Astrocyte (in vitro differentiated cells and primary cell): ENCODE results near the gene RBSN. TPM values are rescaled to one million over a fixed set of nuclear protein-coding genes. Genes with fewer than 3 reads are reported as not detected.

Experiments
- DNase-seq: peaks from one replicate; pipeline ENCODE4 v3.0.0-alpha.2; 2010; ENCODE audit warnings: low read depth
- FAIRE-seq: peaks from 2 replicates; lab custom pipeline; 2011; peaks lifted over from hg19 to GRCh38; lab: Jason Lieb, UNC
- H2AFZ ChIP-seq: 2 replicates; pipeline ENCODE4 v1.6.0; 2012; ENCODE audit warnings: low read depth, low read length, inconsistent platforms
- H3K27ac ChIP-seq: 2 replicates; pipeline ENCODE4 v1.5.1; 2011; ENCODE audit warnings: low read depth, low read length, inconsistent platforms
- H3K27me3 ChIP-seq: 2 replicates; pipeline ENCODE4 v1.6.0; 2011; ENCODE audit warnings: low read length, inconsistent platforms; ENCODE audit not compliant: insufficient read depth
- H3K36me3 ChIP-seq: 2 replicates; pipeline ENCODE4 v1.5.1; 2011; ENCODE audit warnings: low read length, inconsistent platforms; ENCODE audit not compliant: insufficient read depth
- H3K4me1 ChIP-seq: 2 replicates; pipeline ENCODE4 v1.5.1; 2011; ENCODE audit warnings: low read length, inconsistent platforms; ENCODE audit not compliant: insufficient read depth
- H3K4me2 ChIP-seq: 2 replicates; pipeline ENCODE4 v1.6.0; 2012; ENCODE audit warnings: low read length, inconsistent platforms
- H3K4me3 ChIP-seq: 2 replicates; pipeline ENCODE4 v1.5.1; 2011; ENCODE audit warnings: low read depth, mild to moderate bottlenecking, low read length, inconsistent platforms; ENCODE audit not compliant: insufficient read depth
- H3K79me2 ChIP-seq: 2 replicates; pipeline ENCODE4 v1.6.0; 2012; ENCODE audit warnings: mild to moderate bottlenecking, low read length, inconsistent platforms; ENCODE audit not compliant: insufficient read depth
- H3K9ac ChIP-seq: 2 replicates; pipeline ENCODE4 v1.6.0; 2012; ENCODE audit warnings: mild to moderate bottlenecking, low read length, inconsistent platforms
- H3K9me3 ChIP-seq: 2 replicates; pipeline ENCODE4 v1.5.1; 2012; ENCODE audit warnings: low read depth, mild to moderate bottlenecking, low read length, inconsistent platforms; ENCODE audit not compliant: insufficient read depth
- H4K20me1 ChIP-seq: 2 replicates; pipeline ENCODE4 v1.6.0; 2012; ENCODE audit warnings: low read length, inconsistent platforms; ENCODE audit not compliant: insufficient read depth
- H3K27ac Mint-ChIP-seq: one replicate; pipeline ENCODE4 v1.8.0; 2021; ENCODE audit warnings: mild to moderate bottlenecking, mixed read lengths; ENCODE audit not compliant: unreplicated experiment
- H3K27me3 Mint-ChIP-seq: one replicate; pipeline ENCODE4 v1.8.0; 2021; ENCODE audit warnings: low read depth, mixed read lengths; ENCODE audit not compliant: unreplicated experiment
- H3K36me3 Mint-ChIP-seq: one replicate; pipeline ENCODE4 v1.8.0; 2021; ENCODE audit warnings: low read depth, mixed read lengths; ENCODE audit not compliant: unreplicated experiment
- H3K4me1 Mint-ChIP-seq: one replicate; pipeline ENCODE4 v1.8.0; 2021; ENCODE audit warnings: low read depth, mixed read lengths; ENCODE audit not compliant: unreplicated experiment
- H3K4me3 Mint-ChIP-seq: one replicate; pipeline ENCODE4 v1.8.0; 2021; ENCODE audit warnings: mild to moderate bottlenecking, moderate library complexity, mixed read lengths; ENCODE audit not compliant: unreplicated experiment
- H3K9me3 Mint-ChIP-seq: one replicate; pipeline ENCODE4 v1.8.0; 2021; ENCODE audit warnings: mild to moderate bottlenecking, mixed read lengths; ENCODE audit not compliant: unreplicated experiment
- CTCF ChIP-seq: IDR thresholded peaks from 2 replicates; pipeline ENCODE4 v1.5.1; 2011; ENCODE audit warnings: low read depth, mild to moderate bottlenecking, inconsistent platforms, low read length, moderate library complexity; ENCODE audit not compliant: insufficient read depth
- EZH2 ChIP-seq: IDR thresholded peaks from 2 replicates; pipeline ENCODE4 v1.6.1; 2012; ENCODE audit warnings: mild to moderate bottlenecking, low read length, inconsistent platforms; ENCODE audit not compliant: insufficient read depth
- total RNA-seq: library from RNA; stranded (reverse); gene quantifications from 2 replicates; pipeline ENCODE4 v1.2.1, GENCODE V29; 2021

RBSN gene
- total RNA-seq, 1 donor from 2014 or later, result 20.3 TPM

DNA sequence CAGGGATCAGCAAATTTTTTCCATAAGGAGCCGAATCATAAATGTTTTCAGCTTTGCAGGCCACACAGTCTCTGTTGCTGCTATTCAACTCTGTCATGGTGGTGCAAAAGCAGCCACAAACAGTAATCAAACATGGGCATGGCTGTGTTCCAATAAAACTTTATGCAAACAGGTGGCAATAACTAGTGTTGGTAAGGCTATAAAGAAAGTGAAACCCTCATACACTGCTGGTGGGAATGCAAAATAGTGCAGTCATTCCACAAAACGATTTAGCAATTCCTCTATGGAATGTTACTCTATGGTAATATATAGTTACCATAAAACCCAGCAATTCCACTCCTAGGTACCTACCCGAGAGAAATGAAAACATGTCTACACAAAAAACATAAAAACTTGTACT, 19.9 kb downstream of the RBSN start:
- H3K4me3 ChIP-seq, result no peak overlapping the region
- no peaks in the 10 kb centered on the region for H3K4me1 ChIP-seq
- TF ChIP-seq CTCF (no peak), EZH2 (no peak)
- H3K4me3 Mint-ChIP-seq, result no peak overlapping the region
- H3K36me3 ChIP-seq, result peaks cover 59% of the 10 kb centered on the region
- peaks cover 3% of the 10 kb centered on the region for H3K9me3 Mint-ChIP-seq
- peaks cover 28% of the 10 kb centered on the region for H3K36me3 Mint-ChIP-seq
- H3K9me3 ChIP-seq, result no peaks in the 10 kb centered on the region
- H3K27me3 Mint-ChIP-seq, result no peaks in the 10 kb centered on the region
- H3K27ac ChIP-seq, result no peak overlapping the region
- no peaks in the 10 kb centered on the region for H3K27me3 ChIP-seq
- no peaks in the 10 kb centered on the region for H3K79me2 ChIP-seq
- H3K9ac ChIP-seq, result no peak overlapping the region
- H2AFZ ChIP-seq, result no peak overlapping the region
- no peak for DNase-seq
- FAIRE-seq, result no peak
- no peak overlapping the region for H3K4me2 ChIP-seq
- H3K4me1 Mint-ChIP-seq, result no peaks in the 10 kb centered on the region
- H4K20me1 ChIP-seq, result peaks cover 7% of the 10 kb centered on the region
- no peak overlapping the region for H3K27ac Mint-ChIP-seq

DNA sequence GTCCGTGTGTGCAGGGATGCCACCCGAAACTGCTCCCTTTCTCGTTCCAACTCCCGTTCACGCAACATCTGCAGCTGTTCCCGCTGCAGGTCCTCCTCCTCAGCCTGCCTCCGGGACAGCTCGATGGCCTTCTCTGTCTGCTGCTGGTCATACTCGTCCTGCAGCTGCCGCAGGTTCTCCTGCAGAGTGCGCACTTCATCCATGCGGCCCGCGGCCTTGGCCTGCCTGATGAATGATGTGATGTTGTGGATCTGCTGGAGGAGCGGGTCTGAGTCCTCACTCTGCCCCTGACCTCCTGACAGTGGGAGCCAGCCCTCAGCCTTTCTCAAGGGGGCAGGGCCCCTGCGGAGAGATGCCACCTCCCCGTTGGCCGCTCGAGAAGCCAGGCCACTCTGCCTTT, 24.4 kb downstream of the RBSN start:
- H3K4me1 Mint-ChIP-seq, result no peaks in the 10 kb centered on the region
- H3K9ac ChIP-seq, result no peak overlapping the region
- H3K27ac Mint-ChIP-seq, result no peak overlapping the region
- no peak for TF ChIP-seq CTCF
- TF ChIP-seq EZH2, result no peak
- no peak overlapping the region for H2AFZ ChIP-seq
- no peak for DNase-seq
- peaks cover 10% of the 10 kb centered on the region for H4K20me1 ChIP-seq
- H3K9me3 Mint-ChIP-seq, result no peaks in the 10 kb centered on the region
- no peaks in the 10 kb centered on the region for H3K27me3 ChIP-seq
- no peaks in the 10 kb centered on the region for H3K79me2 ChIP-seq
- FAIRE-seq, result no peak
- peaks cover 45% of the 10 kb centered on the region for H3K36me3 ChIP-seq
- no peak overlapping the region for H3K4me3 Mint-ChIP-seq
- no peak overlapping the region for H3K4me2 ChIP-seq
- peaks cover 9% of the 10 kb centered on the region for H3K36me3 Mint-ChIP-seq
- H3K9me3 ChIP-seq, result no peaks in the 10 kb centered on the region
- no peak overlapping the region for H3K4me3 ChIP-seq
- H3K27me3 Mint-ChIP-seq, result no peaks in the 10 kb centered on the region
- H3K27ac ChIP-seq, result no peak overlapping the region
- H3K4me1 ChIP-seq, result no peaks in the 10 kb centered on the region

DNA sequence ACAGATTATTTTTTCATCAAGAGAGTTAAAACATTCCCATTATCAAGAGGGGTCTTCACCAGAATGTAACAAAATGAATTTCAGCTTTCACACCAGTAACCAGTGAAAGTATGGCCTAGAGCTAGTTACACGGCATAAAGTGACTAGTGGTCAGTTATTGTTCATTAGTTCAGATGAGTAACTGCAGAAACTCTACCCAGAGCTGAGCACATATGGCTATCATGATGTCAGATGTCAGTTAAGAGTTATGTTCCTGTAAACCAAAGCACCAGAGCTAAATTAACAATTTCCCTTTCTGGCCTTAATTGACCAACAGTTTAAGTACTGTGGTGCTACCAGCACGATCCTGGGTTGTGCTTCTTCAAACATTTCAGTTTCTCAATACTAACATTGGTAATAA, 27.2 kb downstream of the RBSN start:
- DNase-seq, result no peak
- no peak for FAIRE-seq
- Histone ChIP-seq H3K79me2 (no peaks in the 10 kb centered on the region), H3K9me3 (no peaks in the 10 kb centered on the region), H3K4me1 (no peaks in the 10 kb centered on the region), H3K9ac (no peak overlapping the region), H3K4me3 (no peak overlapping the region), H3K36me3 (peaks cover 23% of the 10 kb centered on the region), H3K4me2 (no peak overlapping the region), H2AFZ (no peak overlapping the region), H3K27me3 (no peaks in the 10 kb centered on the region), H3K27ac (no peak overlapping the region), H4K20me1 (peaks cover 3% of the 10 kb centered on the region)
- H3K27me3 Mint-ChIP-seq, result no peaks in the 10 kb centered on the region
- no peak overlapping the region for H3K4me3 Mint-ChIP-seq
- TF ChIP-seq CTCF, result no peak
- TF ChIP-seq EZH2, result no peak
- no peaks in the 10 kb centered on the region for H3K9me3 Mint-ChIP-seq
- H3K27ac Mint-ChIP-seq, result no peak overlapping the region
- H3K4me1 Mint-ChIP-seq, result no peaks in the 10 kb centered on the region
- peaks cover 7% of the 10 kb centered on the region for H3K36me3 Mint-ChIP-seq
